K562 (cell line): Measurements from ENCODE around the gene CEMIP. TPM values are rescaled to one million over a fixed set of nuclear protein-coding genes. Genes with fewer than 3 reads are reported as not detected.

Source experiments
- ATAC-seq: fragments of 200-7000 bp; cut with Tn5 transposase; 3 replicates; pipeline ENCODE4 v1.9.1; 2020; ENCODE audit warnings: moderate library complexity
- BruUV-seq: library from RNA; stranded (reverse); fragments of 400-500 nt; replicated peaks from 2 replicates; lab custom pipeline; 2021; lab: Mats Ljungman, UMichigan
- CTCF ChIA-PET: fragments of 300-600 bp; formaldehyde crosslinking; extraction: SDS; loops from one replicate; lab custom pipeline; 2021; ENCODE audit warnings: low intra/inter-chr PET ratio; lab: Yijun Ruan, JAX
- POLR2A ChIA-PET: fragments of 300-600, 350-650 bp; sonication (Branson Sonifier 250); formaldehyde crosslinking; extraction: SDS; loops from one replicate; lab custom pipeline; 2021; ENCODE audit warnings: antibody characterized with exemption, inconsistent platforms; lab: Yijun Ruan, JAX
- DNase-seq, 4 experiments: peaks; one replicate each; pipeline versions ENCODE4 v3.0.0 to v3.0.0-alpha.2; 2011 to 2018; ENCODE audit warnings: low spot score in 3 of 4, mixed read lengths in 3 of 4; ENCODE audit errors: extremely low read depth in 1 of 4
- FAIRE-seq: peaks from 2 replicates; lab custom pipeline; 2011; peaks lifted over from hg19 to GRCh38; lab: Jason Lieb, UNC
- H2AFZ ChIP-seq: 2 replicates; pipeline ENCODE4 v1.6.0; 2011; ENCODE audit warnings: low read depth, low read length, control low read depth, inconsistent platforms
- H3K27ac ChIP-seq: fragments of 200-600 bp; 3 replicates; pipeline ENCODE4 v1.8.0; 2011; ENCODE audit warnings: low read depth, mild to moderate bottlenecking, control low read depth, inconsistent platforms, low read length, moderate library complexity, mixed read lengths; ENCODE audit errors: extremely low read depth
- H3K27me3 ChIP-seq, 2 experiments: fragments of 300-600 bp in 1 of 2; 2 replicates in 1 of 2; 3 replicates in 1 of 2; pipeline versions ENCODE4 v1.6.0 to v1.8.0; 2011; ENCODE audit warnings: inconsistent platforms in 2 of 2, low read length in 2 of 2, mild to moderate bottlenecking in 1 of 2, mixed read lengths in 1 of 2, moderate library complexity in 1 of 2; ENCODE audit not compliant: control insufficient read depth in 2 of 2, insufficient read depth in 2 of 2
- H3K36me3 ChIP-seq: fragments of 300-600 bp; 3 replicates; pipeline ENCODE4 v1.8.0; 2011; ENCODE audit warnings: mild to moderate bottlenecking, low read length, inconsistent platforms; ENCODE audit not compliant: control insufficient read depth, insufficient read depth
- H3K4me1 ChIP-seq, 2 experiments: fragments of 200-600 bp in 1 of 2; replicated peaks in 1 of 2; 2 replicates in 1 of 2; 3 replicates in 1 of 2; pipeline versions ENCODE4 v1.5.1 to v1.8.0; 2011; ENCODE audit warnings: inconsistent platforms in 2 of 2, low read length in 2 of 2, mild to moderate bottlenecking in 1 of 2, mixed read lengths in 1 of 2, moderate library complexity in 1 of 2; ENCODE audit not compliant: control insufficient read depth in 2 of 2, insufficient read depth in 2 of 2
- H3K4me2 ChIP-seq: 2 replicates; pipeline ENCODE4 v1.6.1; 2011; ENCODE audit warnings: low read length, control low read depth, inconsistent platforms, mixed read lengths; ENCODE audit not compliant: insufficient read depth
- H3K4me3 ChIP-seq: fragments of 200-600 bp; sonication (generic), shearing (Covaris generic); 2 replicates; pipeline ENCODE4 v1.5.1; 2016; ENCODE audit warnings: control low read depth, inconsistent platforms
- H3K79me2 ChIP-seq: fragments of 200-600 bp; 3 replicates; pipeline ENCODE4 v1.8.0; 2011; ENCODE audit warnings: low read length, inconsistent platforms; ENCODE audit not compliant: control insufficient read depth, insufficient read depth
- H3K9ac ChIP-seq, 2 experiments: 2 replicates each; pipeline versions ENCODE4 v1.6.0 to v1.6.1; 2011; ENCODE audit warnings: low read depth in 2 of 2, low read length in 2 of 2, control low read depth in 1 of 2, inconsistent platforms in 1 of 2, mild to moderate bottlenecking in 1 of 2, mixed read lengths in 1 of 2; ENCODE audit not compliant: insufficient read depth in 1 of 2
- H3K9me1 ChIP-seq: one replicate; pipeline ENCODE4 v1.6.0; 2011; ENCODE audit warnings: inconsistent platforms, mild to moderate bottlenecking, low read length, moderate library complexity; ENCODE audit not compliant: control insufficient read depth, insufficient read depth
- H3K9me3 ChIP-seq: replicated peaks from 2 replicates; pipeline ENCODE4 v1.5.1; 2011; ENCODE audit warnings: low read depth, low read length, inconsistent platforms; ENCODE audit not compliant: control insufficient read depth, insufficient read depth
- H4K20me1 ChIP-seq: replicated peaks from 2 replicates; pipeline ENCODE4 v1.6.1; 2011; ENCODE audit warnings: low read length, inconsistent platforms, mixed read lengths; ENCODE audit not compliant: control insufficient read depth, insufficient read depth
- CGGBP1 ChIP-seq: fragments of 250-450 bp; sonication (Bioruptor Pico); IDR thresholded peaks from 2 replicates; pipeline ENCODE4 v1.9.0; 2021; ENCODE audit warnings: mild to moderate bottlenecking
- CTCF ChIP-seq, 3 experiments: IDR thresholded peaks in 2 of 3; conservative IDR thresholded peaks in 1 of 3; 2 replicates each; pipeline ENCODE4 v1.5.1; 2011 to 2012; ENCODE audit warnings: low read length in 3 of 3, mild to moderate bottlenecking in 3 of 3, control low read depth in 2 of 3, improper control_type of control experiment in 1 of 3, inconsistent platforms in 1 of 3, low read depth in 1 of 3, mixed read lengths in 1 of 3, moderate library complexity in 1 of 3; ENCODE audit not compliant: insufficient read depth in 2 of 3
- ESRRB ChIP-seq: fragments of 250-450 bp; sonication (Bioruptor Pico); IDR thresholded peaks from 2 replicates; pipeline ENCODE4 v1.5.0; 2020; ENCODE audit warnings: mild to moderate bottlenecking, moderate library complexity, borderline replicate concordance
- NELFE ChIP-seq: IDR thresholded peaks from 2 replicates; pipeline ENCODE4 v1.6.1; 2011; ENCODE audit warnings: mild to moderate bottlenecking; ENCODE audit not compliant: insufficient read depth, insufficient read length
- POLR2H ChIP-seq: IDR thresholded peaks from 2 replicates; pipeline ENCODE4 v1.6.1; 2016; ENCODE audit warnings: missing genetic modification characterization, low read depth, mild to moderate bottlenecking, control low read depth, missing compliant biosample characterization, moderate library complexity
- SNRNP70 ChIP-seq: fragments of 200-400 bp; formaldehyde crosslinking; optimal IDR thresholded peaks from 2 replicates; pipeline ENCODE3; 2017; ENCODE audit warnings: low read depth, low read length
- TBP ChIP-seq: optimal IDR thresholded peaks from 2 replicates; pipeline ENCODE3; 2011; ENCODE audit warnings: low read depth, low read length, improper control_type of control experiment
- TFAP4 ChIP-seq: sonication (generic); formaldehyde crosslinking; IDR thresholded peaks from 2 replicates; pipeline ENCODE4 v1.8.0; 2022; ENCODE audit warnings: missing genetic modification reagents, mild to moderate bottlenecking, moderate library complexity, borderline replicate concordance
- ZNF165 ChIP-seq: fragments of 250-450 bp; sonication (Bioruptor Pico); IDR thresholded peaks from 2 replicates; pipeline ENCODE4 v1.4.0; 2020; ENCODE audit warnings: borderline replicate concordance
- ZNF24 ChIP-seq: fragments of 450-650 bp; IDR thresholded peaks from 2 replicates; pipeline ENCODE4 v1.6.1; 2016
- WGBS: fragments of 100-300 bp; shearing (Covaris generic); methylation state at CpG from one replicate; pipeline ENCODE4 v1.1.6; 2016; ENCODE audit warnings: low coverage, mixed read lengths; ENCODE audit not compliant: insufficient coverage; ENCODE audit errors: missing lambda C conversion rate; 5-methylcytosine and 5-hydroxymethylcytosine counted together
- in situ Hi-C: fragments of 300-500 bp; cut with MboI; formaldehyde crosslinking; loops from 4 replicates; pipeline ENCODE4 v1.15.0; 2018; ENCODE audit warnings: inconsistent platforms, mixed read lengths
- intact Hi-C: fragments of 100-400 bp; cut with micrococcal nuclease; formaldehyde crosslinking; loops from 2 replicates; pipeline ENCODE4 v1.14.2; 2022
- polyA plus RNA-seq, 8 experiments: library from polyadenylated mRNA; depleted of rRNA in 4 of 8; stranded (reverse) in 5 of 8; unstranded in 3 of 8; fragments of >200 nt; fragmentation: Nextera tagmentation in 2 of 8; fragmentation: Illumina TruSeq in 1 of 8; extraction: Ambion mirVana in 2 of 8; extraction: Trizol in 1 of 8; gene quantifications; 2 replicates each; pipeline versions ENCODE4 v1.2.1 to v1.2.3, GENCODE V29; 2011 to 2014; ENCODE audit warnings: inconsistent platforms in 1 of 8, missing spikeins in 1 of 8
- total RNA-seq, 7 experiments: library from RNA; depleted of rRNA in 6 of 7; stranded (reverse); fragments of >200 nt in 6 of 7; fragmentation: Illumina TruSeq in 2 of 7; extraction: Trizol in 2 of 7; gene quantifications; 2 replicates each; pipeline versions ENCODE4 v1.2.1 to v1.2.3, GENCODE V29; 2011 to 2021; ENCODE audit warnings: low replicate concordance in 1 of 7
- TF ChIP-seq, protein P1 (sequence below): sonication (generic); formaldehyde crosslinking; IDR thresholded peaks from 2 replicates; pipeline ENCODE4 v1.8.1; 2023; ENCODE audit warnings: mild to moderate bottlenecking, missing genetic modification reagents
- TF ChIP-seq, protein P2 (sequence below): fragments of 450-650 bp; formaldehyde crosslinking; IDR thresholded peaks from 2 replicates; pipeline ENCODE4 v1.4.0; 2020; ENCODE audit warnings: mild to moderate bottlenecking

The CEMIP gene
- total and polyA plus RNA-seq, 9 of the 15 experiments (the other 6 are each of a cell fraction or from before 2014, with no cell fraction given) = 0.33 TPM; not detected in 8

- TF ChIP-seq NELFE (no peak), ESRRB (CRISPR knock-in tag) (no peak)
These were observed 167.4 kb downstream of the CEMIP start (continued) for GRCh38 chr15:80946576-80946975.

DNA sequence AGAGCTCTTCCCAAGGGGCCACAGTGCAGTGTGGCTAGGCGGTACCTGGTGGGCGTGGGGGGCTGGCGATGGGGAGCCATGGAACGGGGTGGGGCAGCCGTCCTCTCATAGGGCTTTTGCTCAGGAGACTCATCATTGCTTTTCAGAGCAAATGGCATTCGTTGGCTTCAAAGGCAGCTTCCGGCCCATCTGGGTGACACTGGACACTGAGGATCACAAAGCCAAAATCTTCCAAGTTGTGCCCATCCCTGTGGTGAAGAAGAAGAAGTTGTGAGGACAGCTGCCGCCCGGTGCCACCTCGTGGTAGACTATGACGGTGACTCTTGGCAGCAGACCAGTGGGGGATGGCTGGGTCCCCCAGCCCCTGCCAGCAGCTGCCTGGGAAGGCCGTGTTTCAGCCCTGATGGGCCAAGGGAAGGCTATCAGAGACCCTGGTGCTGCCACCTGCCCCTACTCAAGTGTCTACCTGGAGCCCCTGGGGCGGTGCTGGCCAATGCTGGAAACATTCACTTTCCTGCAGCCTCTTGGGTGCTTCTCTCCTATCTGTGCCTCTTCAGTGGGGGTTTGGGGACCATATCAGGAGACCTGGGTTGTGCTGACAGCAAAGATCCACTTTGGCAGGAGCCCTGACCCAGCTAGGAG is 169.6 kb downstream of the CEMIP start:
- in situ Hi-C loops = no loop called here
- POLR2A ChIA-PET = interaction anchor here (0.6 kb wide), 1 partner anchor 276 kb away, joined by 3 read pairs; no protein-coding TSS in a partner anchor
- no peak overlapping the region for H3K27ac ChIP-seq
- H3K9me3 ChIP-seq = no peaks in the 10 kb centered on the region
- no peak overlapping the region for H3K4me3 ChIP-seq
- no peaks in the 10 kb centered on the region for H3K79me2 ChIP-seq
- H2AFZ ChIP-seq = no peak overlapping the region
- FAIRE-seq = no peak
- 63% methylated on average over 13 of the region's 13 CpGs for WGBS
- 0 out of 2 replicates have a peak, but pooled peaks cover 5% of the 10 kb centered on the region for H4K20me1 ChIP-seq
- no peak for ATAC-seq
- CTCF ChIA-PET = interaction anchor here (0.7 kb wide), 1 partner anchor 298 kb away, joined by 3 read pairs; no protein-coding TSS in a partner anchor
- TF ChIP-seq, protein P1, sequence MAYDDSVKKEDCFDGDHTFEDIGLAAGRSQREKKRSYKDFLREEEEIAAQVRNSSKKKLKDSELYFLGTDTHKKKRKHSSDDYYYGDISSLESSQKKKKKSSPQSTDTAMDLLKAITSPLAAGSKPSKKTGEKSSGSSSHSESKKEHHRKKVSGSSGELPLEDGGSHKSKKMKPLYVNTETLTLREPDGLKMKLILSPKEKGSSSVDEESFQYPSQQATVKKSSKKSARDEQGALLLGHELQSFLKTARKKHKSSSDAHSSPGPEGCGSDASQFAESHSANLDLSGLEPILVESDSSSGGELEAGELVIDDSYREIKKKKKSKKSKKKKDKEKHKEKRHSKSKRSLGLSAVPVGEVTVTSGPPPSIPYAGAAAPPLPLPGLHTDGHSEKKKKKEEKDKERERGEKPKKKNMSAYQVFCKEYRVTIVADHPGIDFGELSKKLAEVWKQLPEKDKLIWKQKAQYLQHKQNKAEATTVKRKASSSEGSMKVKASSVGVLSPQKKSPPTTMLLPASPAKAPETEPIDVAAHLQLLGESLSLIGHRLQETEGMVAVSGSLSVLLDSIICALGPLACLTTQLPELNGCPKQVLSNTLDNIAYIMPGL (CRISPR knock-in tag) = no peak
- TF ChIP-seq CTCF (IDR thresholded peaks at IDR 0.05 in 2 of 3, conservative IDR thresholded peaks at IDR 0.05 in 1 of 3; ENCODE audit: insufficient read depth in 2 of 3, low read depth in 1 of 3, low read length in 3 of 3) (no peak), ZNF165 (CRISPR knock-in tag) (no peak), CGGBP1 (CRISPR knock-in tag) (no peak), POLR2H (tag) (no peak), SNRNP70 (no peak), TBP (no peak), TFAP4 (CRISPR knock-in tag) (no peak), ZNF24 (no peak)
- TF ChIP-seq, protein P2, sequence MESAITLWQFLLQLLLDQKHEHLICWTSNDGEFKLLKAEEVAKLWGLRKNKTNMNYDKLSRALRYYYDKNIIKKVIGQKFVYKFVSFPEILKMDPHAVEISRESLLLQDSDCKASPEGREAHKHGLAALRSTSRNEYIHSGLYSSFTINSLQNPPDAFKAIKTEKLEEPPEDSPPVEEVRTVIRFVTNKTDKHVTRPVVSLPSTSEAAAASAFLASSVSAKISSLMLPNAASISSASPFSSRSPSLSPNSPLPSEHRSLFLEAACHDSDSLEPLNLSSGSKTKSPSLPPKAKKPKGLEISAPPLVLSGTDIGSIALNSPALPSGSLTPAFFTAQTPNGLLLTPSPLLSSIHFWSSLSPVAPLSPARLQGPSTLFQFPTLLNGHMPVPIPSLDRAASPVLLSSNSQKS (CRISPR knock-in tag) = no peak
- no peak overlapping the region for H3K4me2 ChIP-seq
- DNase-seq = no peak
- intact Hi-C loops = no loop called here
- peaks cover 2% of the 10 kb centered on the region; the same call in 1 of the 3 replicates for H3K36me3 ChIP-seq
- no peaks in the 10 kb centered on the region for H3K9me1 ChIP-seq
- peaks cover 0 to under 1% of the 10 kb centered on the region in 2 experiments; a peak in 2 of 5 replicates for H3K4me1 ChIP-seq
- no peaks in the 10 kb centered on the region for H3K27me3 ChIP-seq
- H3K9ac ChIP-seq = no peak overlapping the region
- no TSS peak for BruUV-seq
